Measurements from ENCODE around the gene PDS5A.

DNA sequence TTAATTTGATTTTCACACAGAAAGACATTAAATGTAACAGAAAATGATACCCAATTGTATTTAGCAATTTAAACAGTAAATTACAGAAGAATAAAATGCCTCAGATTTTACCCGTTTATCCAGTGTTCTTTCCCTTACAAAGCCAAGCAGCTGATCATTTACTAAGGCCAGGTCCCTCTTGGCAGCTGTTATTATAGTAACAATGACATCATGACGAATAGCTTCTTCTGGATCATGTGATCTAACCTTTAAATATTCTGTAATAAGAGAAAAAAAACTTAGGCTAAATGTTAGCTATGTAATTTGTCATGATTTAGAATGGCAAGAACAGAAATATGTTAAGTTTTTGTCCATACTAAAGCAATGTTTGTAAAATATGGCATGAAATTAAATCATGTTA lies 69.4 kb downstream of the PDS5A start:
- TF ChIP-seq, protein P1, sequence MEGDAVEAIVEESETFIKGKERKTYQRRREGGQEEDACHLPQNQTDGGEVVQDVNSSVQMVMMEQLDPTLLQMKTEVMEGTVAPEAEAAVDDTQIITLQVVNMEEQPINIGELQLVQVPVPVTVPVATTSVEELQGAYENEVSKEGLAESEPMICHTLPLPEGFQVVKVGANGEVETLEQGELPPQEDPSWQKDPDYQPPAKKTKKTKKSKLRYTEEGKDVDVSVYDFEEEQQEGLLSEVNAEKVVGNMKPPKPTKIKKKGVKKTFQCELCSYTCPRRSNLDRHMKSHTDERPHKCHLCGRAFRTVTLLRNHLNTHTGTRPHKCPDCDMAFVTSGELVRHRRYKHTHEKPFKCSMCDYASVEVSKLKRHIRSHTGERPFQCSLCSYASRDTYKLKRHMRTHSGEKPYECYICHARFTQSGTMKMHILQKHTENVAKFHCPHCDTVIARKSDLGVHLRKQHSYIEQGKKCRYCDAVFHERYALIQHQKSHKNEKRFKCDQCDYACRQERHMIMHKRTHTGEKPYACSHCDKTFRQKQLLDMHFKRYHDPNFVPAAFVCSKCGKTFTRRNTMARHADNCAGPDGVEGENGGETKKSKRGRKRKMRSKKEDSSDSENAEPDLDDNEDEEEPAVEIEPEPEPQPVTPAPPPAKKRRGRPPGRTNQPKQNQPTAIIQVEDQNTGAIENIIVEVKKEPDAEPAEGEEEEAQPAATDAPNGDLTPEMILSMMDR (IDR thresholded peaks at IDR 0.05; ENCODE audit: insufficient read depth, low read length): no peak
- TF ChIP-seq, protein P2, sequence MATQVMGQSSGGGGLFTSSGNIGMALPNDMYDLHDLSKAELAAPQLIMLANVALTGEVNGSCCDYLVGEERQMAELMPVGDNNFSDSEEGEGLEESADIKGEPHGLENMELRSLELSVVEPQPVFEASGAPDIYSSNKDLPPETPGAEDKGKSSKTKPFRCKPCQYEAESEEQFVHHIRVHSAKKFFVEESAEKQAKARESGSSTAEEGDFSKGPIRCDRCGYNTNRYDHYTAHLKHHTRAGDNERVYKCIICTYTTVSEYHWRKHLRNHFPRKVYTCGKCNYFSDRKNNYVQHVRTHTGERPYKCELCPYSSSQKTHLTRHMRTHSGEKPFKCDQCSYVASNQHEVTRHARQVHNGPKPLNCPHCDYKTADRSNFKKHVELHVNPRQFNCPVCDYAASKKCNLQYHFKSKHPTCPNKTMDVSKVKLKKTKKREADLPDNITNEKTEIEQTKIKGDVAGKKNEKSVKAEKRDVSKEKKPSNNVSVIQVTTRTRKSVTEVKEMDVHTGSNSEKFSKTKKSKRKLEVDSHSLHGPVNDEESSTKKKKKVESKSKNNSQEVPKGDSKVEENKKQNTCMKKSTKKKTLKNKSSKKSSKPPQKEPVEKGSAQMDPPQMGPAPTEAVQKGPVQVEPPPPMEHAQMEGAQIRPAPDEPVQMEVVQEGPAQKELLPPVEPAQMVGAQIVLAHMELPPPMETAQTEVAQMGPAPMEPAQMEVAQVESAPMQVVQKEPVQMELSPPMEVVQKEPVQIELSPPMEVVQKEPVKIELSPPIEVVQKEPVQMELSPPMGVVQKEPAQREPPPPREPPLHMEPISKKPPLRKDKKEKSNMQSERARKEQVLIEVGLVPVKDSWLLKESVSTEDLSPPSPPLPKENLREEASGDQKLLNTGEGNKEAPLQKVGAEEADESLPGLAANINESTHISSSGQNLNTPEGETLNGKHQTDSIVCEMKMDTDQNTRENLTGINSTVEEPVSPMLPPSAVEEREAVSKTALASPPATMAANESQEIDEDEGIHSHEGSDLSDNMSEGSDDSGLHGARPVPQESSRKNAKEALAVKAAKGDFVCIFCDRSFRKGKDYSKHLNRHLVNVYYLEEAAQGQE (IDR thresholded peaks at IDR 0.05; ENCODE audit: insufficient replicate concordance, low read depth): no peak
- no peak for TF ChIP-seq POLR2AphosphoS5 (IDR thresholded peaks at IDR 0.05; ENCODE audit: low read depth)
- no peak for TF ChIP-seq SPI1 (IDR thresholded peaks at IDR 0.05; ENCODE audit: borderline replicate concordance, low read depth)

Measured in HL-60 (cell line).